Activated naive CD4-positive, alpha-beta T cell treated with Interleukin-2 at 50 U/mL for 16 hours (primary cell): Measurements from ENCODE around the gene BANP.
"Not testable (repeated sequence)": the region's sequence is repeated elsewhere in the genome, so short reads cannot be mapped to it uniquely, and the experiment has no call there.

Source experiments
- DNase-seq: peaks from one replicate; pipeline ENCODE4 v3.0.0-alpha.2; 2020

The BANP gene

DNA sequence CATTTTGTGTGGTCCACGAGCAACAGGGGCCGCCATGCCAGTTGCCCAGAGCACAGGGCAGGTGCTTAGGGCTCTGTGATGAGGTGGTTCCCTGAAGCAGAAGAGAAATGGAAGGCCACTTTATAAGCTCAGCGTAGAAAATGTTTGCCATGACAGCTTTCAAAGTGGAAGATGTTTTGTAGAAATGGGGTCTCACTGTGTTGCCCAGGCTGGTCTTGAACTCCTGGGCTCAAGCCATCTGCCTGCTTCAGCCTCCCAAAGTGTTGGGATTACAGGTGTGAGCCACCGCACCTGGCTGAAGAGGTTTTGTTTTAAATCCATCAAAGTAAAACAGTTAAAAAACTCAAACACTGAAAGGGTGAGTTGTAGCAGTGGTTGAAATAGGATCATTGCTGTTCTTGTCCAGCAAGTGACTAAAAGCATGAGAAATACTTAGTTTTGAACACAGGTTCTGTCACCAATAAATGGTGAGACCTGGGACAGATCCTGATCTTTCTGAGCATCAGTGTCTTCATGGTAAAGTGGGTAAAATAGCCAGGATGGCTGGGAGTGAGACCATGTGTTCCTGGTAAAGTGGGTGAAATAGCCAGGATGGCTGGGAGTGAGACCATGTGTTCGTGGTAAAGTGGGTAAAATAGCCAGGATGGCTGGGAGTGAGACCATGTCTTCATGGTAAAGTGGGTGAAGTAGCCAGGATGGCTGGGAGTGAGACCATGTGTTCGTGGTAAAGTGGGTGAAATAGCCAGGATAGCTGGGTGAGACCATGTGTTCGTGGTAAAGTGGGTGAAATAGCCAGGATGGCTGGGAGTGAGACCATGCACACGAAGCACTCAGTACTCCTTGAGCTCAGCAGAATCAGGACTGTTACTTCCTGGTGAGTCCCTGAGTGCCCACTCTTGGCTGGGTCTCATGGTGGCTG, 46.0 kb downstream of the BANP start:
- DNase-seq, result no peak

DNA sequence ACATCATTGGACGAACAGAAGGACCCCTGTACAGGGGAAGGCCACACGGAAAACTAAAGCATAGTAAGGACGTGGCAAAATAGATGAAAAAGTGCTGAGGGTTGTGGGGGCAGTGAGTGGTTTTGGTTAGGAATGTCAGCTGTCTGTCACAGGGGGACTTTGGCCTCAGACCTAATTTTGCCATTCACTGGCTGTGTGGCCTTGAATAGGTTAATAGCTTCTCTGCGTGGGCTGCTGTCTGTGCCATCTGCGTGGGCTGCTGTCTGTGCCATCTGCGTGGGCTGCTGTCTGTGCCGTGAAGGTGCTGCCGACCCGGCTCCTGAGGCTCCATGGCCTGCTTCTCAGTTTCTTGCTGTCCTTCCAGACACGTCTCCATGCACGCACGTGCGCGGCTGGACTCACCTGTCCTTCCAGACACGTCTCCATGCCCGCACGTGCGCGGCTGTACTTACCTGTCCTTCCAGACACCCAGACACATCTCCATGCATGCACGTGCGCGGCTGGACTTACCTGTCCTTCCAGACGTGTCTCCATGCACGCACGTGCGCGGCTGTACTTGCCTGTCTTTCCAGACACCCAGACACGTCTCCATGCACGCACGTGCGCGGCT, 47.1 kb downstream of the BANP start:
- DNase-seq, result not testable (repeated sequence)

DNA sequence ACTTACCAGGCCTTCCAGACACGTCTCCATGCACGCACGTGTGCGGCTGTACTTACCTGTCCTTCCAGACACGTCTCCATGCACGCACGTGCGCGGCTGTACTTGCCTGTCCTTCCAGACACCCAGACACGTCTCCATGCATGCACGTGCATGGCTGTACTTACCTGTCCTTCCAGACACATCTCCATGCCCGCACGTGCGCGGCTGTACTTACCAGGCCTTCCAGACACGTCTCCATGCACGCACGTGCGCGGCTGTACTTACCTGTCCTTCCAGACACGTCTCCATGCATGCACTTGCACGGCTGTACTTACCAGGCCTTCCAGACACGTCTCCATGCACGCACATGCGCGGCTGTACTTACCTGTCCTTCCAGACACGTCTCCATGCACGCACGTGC, 47.8 kb downstream of the BANP start:
- DNase-seq, result not testable (repeated sequence)

DNA sequence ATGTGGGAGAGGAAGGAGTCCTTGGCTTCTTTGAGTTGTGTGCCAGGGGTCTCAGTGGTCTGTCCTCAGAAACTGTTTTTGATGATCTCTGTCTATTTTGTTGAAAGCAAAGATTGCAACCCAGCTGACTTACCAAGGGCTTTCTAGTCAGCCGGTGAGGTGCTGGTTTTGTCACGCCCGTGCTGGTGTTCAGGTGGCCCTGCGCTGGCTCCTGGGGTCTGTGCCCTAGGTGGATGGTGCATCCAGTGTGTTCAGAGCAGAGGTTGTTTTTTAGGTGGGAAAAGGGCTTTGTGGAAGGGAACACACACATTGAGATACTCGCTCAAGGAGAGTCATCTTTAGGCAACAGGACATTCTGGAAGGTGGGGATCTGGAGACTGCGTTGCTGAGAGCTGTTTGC, 51.0 kb downstream of the BANP start:
- DNase-seq, result no peak

GRCh38 chr16:88002749-88003148, 51.5 kb downstream of the BANP start:
- no peak for DNase-seq

DNA sequence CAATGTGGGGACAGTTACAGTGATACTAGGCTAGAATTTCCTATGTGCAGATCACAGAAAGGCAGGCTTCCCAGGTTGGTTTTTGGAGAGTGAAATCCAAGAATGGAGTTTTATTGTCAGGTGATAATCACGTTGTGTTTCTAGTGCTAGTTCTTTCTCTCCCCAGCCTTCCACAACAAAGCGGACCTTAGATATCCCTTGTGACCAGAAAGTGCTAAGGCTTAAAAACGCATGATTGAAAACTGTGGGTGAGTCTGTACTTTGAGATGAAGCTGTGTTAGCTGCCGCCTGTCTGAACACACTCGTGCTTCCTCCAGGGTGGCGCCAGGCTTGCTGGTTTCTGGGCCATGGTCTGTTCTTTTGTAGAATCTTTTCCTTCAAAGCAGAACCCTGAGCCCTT, 52.1 kb downstream of the BANP start:
- no peak for DNase-seq

DNA sequence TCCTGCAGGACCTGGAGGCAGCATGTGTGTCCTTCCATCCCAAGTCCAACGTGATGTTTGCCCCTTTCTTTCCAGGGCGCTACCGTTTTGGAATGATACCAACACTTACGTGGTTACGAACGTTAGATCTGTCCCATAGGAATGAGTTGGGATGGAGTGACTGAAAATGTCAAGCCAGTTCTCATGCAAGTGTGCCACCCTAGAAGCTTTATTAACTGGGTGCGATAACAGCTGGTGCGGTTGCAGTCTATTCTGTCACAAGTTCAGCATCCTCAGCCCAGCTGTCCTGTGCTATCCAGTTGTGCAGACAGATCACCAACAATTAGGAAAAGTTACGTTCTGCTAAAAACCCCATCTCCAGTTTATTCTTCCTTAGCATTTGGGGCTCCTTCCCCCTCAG, 52.5 kb downstream of the BANP start:
- DNase-seq, result no peak

DNA sequence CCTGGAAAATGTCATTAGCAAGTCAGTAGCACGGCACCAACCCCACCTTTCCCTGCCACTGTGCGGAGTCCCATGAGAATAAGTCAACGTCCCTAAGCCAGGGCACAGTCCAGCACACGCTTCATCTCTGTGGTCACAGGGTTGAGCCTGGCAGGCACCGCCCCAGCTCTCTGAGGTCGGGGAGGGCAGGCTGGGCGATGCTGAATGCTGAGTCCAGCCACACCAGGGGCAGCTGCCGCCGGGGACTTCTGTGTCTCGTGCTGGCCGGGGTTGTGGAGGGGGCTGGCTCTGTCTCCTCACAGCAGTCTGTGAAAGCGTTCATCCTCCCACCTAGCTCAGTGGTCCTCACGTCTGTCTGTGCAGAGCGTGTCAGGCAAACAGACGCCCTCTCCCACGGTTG, 53.2 kb downstream of the BANP start:
- no peak for DNase-seq

DNA sequence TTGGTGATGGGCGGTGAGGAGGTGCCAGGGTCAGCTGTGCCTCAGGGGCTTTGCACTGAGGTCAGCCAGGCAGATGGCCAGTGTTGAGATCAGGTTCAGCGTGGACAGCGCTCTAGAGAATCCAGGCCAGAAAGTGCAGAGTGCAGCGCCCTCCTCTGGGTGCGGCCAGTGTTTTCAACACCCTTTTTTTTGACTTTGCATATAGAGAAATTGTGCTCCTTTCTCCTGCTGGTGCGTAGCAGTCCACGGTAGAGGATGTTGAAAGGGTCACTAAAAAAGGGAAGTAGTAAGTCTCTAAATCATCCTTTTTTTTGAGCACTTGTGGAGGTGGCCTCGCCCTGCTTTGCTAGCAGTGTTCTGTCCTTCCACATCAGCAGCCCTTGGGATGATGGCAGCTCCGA, 53.9 kb downstream of the BANP start:
- DNase-seq, result no peak

GRCh38 chr16:88005968-88006367, 54.7 kb downstream of the BANP start:
- DNase-seq, result no peak

DNA sequence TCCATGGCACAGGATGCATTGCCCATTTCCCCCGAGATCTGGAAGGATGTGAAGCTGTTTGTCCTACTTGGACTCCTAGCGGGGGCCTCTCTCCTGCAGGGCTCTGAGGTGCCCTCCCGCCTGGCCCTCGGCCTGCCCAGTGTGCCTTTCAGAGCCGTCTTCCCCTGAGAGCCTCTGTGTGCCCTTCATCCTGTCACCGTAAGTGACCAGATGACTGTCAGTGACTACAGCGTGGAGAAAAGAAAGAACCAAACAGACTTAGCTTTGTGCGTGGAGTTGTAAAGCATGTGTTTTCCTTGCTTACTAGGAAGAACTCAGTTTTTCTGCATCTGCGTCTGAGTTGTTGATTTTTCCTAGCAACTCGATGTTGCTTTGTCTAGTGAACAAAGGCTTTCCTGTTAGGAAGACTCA, 56.1 kb downstream of the BANP start:
- no peak for DNase-seq

DNA sequence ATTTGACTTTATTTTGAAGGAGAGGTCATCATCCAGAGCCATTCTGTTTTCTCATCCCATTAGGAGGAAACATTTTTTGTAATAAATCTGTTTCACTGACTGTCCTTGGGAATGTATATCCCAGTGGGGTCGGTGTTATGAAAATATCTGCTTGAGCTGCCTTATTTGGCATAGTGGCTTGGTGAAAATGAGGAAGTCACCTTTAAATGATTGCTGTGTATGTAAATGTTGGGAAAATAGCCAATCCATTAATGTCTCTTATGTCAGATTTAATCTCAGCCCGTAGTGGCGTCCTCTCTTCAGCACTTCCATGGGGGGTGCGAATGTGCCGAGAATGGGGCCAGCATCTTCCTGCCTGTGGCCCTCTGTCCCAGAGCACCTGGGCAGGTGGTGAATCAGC, 57.6 kb downstream of the BANP start:
- DNase-seq, result no peak

GRCh38 chr16:88009563-88010342, 58.5 kb downstream of the BANP start:
- no peak for DNase-seq

GRCh38 chr16:88010343-88010967, 59.2 kb downstream of the BANP start:
- DNase-seq, result no peak

- DNase-seq, result no peak
Observed at GRCh38 chr16:88010968-88011483, 59.8 kb downstream of the BANP start.

GRCh38 chr16:88012360-88012759, 61.1 kb downstream of the BANP start:
- no peak for DNase-seq

GRCh38 chr16:88013091-88013609, 61.9 kb downstream of the BANP start:
- no peak for DNase-seq

DNA sequence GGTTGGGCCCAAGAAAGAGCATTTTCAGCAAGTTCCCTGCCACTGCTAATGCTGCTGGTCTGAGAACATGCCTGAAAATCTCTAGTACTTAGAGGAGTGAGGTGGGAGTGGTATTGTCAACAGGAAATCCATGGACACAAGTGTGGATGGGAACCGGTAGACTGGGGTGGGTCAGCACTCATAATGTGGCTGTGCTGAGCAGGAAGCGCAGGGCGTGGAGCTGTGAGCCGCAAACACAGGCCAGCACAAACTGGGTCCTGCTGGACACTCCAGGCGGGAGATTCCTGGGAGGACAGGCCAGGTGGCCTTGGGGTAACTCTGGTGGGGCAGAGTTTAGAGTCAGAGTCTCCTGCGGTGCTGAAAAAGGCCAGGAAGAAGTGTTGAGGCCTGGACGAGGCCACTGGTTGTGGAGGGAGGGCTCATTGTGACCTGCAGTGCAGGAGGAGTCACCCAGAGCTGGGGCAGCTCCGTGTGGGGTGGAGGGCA, 62.6 kb downstream of the BANP start:
- DNase-seq, result no peak

DNA sequence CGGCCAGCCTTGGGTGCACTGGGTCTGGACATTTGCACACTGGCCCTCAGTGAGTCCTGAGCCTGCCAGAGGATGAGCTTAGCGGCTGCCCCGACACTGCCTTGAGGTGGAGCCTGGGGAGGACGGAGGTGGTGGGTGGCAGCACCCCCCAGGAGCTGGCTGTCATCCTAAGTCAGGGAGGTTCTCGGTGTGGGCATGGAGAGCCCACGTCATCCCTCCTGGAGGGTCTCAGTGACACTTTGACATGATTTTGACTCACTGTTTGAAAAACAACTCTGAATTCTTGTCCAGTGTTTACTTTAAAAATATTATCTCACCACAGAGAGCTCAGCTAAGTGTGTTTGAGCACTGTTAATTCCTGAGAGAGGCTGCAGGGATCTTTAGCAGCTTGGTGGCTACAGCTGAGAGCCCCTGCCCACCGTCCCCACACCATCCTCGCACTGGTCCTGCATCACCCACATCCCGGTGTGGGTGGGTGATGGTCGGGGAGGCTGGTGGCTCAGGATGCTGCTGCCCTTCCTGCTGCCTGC, 63.1 kb downstream of the BANP start:
- DNase-seq, result no peak

- DNase-seq, result no peak
Observed at GRCh38 chr16:88014954-88015805, 63.9 kb downstream of the BANP start.

DNA sequence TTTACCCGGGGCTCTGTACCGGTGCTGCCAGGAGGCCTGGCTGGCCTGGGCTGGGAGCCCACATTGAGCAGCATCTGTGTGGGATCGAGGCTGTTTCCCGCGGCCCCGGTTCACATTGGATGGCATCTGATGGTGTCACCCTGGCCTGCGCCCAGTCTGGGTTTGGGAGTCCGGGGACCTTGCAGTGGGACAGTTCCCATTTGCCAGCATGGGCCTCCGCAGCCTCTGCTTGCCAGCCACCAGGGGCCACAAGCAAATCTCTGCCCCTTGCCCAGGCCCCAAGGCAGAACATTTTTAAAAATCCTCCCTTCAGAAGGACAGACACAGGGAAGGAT, 64.5 kb downstream of the BANP start:
- DNase-seq, result no peak
